ENCODE data around the gene GREB1. TPM values are rescaled to one million over a fixed set of nuclear protein-coding genes. Genes with fewer than 3 reads are reported as not detected.

GREB1 gene
- total and polyA plus RNA-seq, 2 of the 13 experiments (the other 11 are each of a cell fraction or from before 2014, with no cell fraction given) = 31.3 to 61.2 TPM

DNA sequence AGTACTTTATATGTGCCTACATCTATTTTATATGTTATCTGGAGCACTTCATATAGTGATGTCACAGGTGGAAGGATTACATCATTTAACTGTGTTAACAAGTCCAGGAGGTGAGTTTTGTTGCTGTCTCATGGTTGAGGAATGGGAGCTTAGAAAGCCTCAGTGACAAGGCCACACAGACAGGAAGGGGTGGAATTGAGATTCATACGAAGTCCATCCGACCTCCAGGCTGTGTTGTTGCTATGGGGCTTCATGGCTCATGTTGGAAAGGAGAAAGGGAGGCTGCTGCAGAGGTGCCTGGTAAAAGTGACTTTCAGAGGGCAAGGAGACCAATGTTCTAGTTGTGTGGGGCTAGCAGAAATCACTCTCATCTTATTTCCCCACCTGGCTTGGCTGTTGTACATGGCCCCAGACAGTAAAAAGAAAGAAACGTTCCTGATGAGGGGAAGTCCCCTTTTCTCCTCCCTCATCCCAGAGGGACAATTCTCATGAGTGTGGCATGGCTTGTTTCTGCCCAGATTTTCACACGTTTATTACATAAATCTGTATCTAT is 31.0 kb upstream of the GREB1 start (continued):
- TF ChIP-seq YEATS4 (CRISPR knock-in tag; IDR thresholded peaks at IDR 0.05; ENCODE audit: borderline replicate concordance) = no peak
- TF ChIP-seq NFIC (IDR thresholded peaks at IDR 0.05; ENCODE audit: low read length) = no peak
- TF ChIP-seq, protein P1, sequence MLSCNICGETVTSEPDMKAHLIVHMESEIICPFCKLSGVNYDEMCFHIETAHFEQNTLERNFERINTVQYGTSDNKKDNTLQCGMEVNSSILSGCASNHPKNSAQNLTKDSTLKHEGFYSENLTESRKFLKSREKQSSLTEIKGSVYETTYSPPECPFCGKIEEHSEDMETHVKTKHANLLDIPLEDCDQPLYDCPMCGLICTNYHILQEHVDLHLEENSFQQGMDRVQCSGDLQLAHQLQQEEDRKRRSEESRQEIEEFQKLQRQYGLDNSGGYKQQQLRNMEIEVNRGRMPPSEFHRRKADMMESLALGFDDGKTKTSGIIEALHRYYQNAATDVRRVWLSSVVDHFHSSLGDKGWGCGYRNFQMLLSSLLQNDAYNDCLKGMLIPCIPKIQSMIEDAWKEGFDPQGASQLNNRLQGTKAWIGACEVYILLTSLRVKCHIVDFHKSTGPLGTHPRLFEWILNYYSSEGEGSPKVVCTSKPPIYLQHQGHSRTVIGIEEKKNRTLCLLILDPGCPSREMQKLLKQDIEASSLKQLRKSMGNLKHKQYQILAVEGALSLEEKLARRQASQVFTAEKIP (CRISPR knock-in tag; IDR thresholded peaks at IDR 0.05; ENCODE audit: borderline replicate concordance) = no peak
- TF ChIP-seq, protein P2, sequence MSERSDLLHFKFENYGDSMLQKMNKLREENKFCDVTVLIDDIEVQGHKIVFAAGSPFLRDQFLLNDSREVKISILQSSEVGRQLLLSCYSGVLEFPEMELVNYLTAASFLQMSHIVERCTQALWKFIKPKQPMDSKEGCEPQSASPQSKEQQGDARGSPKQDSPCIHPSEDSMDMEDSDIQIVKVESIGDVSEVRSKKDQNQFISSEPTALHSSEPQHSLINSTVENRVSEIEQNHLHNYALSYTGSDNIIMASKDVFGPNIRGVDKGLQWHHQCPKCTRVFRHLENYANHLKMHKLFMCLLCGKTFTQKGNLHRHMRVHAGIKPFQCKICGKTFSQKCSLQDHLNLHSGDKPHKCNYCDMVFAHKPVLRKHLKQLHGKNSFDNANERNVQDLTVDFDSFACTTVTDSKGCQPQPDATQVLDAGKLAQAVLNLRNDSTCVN (CRISPR knock-in tag; IDR thresholded peaks at IDR 0.05; ENCODE audit: borderline replicate concordance) = no peak
- TF ChIP-seq, protein P3, sequence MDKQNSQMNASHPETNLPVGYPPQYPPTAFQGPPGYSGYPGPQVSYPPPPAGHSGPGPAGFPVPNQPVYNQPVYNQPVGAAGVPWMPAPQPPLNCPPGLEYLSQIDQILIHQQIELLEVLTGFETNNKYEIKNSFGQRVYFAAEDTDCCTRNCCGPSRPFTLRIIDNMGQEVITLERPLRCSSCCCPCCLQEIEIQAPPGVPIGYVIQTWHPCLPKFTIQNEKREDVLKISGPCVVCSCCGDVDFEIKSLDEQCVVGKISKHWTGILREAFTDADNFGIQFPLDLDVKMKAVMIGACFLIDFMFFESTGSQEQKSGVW (CRISPR knock-in tag; IDR thresholded peaks at IDR 0.05; ENCODE audit: borderline replicate concordance) = no peak
- TF ChIP-seq PHF20 (CRISPR knock-in tag; IDR thresholded peaks at IDR 0.05) = no peak
- no peak for TF ChIP-seq ZNF224 (CRISPR knock-in tag; IDR thresholded peaks at IDR 0.05)
- TF ChIP-seq AGO1 (IDR thresholded peaks at IDR 0.05; ENCODE audit: low read depth, low read length, poor library complexity, severe bottlenecking) = no peak
- TF ChIP-seq, protein P4, sequence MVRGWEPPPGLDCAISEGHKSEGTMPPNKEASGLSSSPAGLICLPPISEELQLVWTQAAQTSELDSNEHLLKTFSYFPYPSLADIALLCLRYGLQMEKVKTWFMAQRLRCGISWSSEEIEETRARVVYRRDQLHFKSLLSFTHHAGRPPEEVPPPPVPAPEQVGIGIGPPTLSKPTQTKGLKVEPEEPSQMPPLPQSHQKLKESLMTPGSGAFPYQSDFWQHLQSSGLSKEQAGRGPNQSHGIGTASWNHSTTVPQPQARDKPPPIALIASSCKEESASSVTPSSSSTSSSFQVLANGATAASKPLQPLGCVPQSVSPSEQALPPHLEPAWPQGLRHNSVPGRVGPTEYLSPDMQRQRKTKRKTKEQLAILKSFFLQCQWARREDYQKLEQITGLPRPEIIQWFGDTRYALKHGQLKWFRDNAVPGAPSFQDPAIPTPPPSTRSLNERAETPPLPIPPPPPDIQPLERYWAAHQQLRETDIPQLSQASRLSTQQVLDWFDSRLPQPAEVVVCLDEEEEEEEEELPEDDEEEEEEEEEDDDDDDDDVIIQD (CRISPR knock-in tag; IDR thresholded peaks at IDR 0.05; ENCODE audit: low read depth) = peak; percentile 39; the same call in 1 of the 2 replicates
- TF ChIP-seq KLF6 (CRISPR knock-in tag; IDR thresholded peaks at IDR 0.05) = peak; percentile 70; the same call in 1 of the 2 replicates
- no peak for TF ChIP-seq CBX1 (IDR thresholded peaks at IDR 0.05; ENCODE audit: low read depth)
- TF ChIP-seq, protein P5, sequence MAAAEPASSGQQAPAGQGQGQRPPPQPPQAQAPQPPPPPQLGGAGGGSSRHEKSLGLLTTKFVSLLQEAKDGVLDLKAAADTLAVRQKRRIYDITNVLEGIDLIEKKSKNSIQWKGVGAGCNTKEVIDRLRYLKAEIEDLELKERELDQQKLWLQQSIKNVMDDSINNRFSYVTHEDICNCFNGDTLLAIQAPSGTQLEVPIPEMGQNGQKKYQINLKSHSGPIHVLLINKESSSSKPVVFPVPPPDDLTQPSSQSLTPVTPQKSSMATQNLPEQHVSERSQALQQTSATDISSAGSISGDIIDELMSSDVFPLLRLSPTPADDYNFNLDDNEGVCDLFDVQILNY (CRISPR knock-in tag; conservative IDR thresholded peaks at IDR 0.05) = no peak
- TF ChIP-seq, protein P6, sequence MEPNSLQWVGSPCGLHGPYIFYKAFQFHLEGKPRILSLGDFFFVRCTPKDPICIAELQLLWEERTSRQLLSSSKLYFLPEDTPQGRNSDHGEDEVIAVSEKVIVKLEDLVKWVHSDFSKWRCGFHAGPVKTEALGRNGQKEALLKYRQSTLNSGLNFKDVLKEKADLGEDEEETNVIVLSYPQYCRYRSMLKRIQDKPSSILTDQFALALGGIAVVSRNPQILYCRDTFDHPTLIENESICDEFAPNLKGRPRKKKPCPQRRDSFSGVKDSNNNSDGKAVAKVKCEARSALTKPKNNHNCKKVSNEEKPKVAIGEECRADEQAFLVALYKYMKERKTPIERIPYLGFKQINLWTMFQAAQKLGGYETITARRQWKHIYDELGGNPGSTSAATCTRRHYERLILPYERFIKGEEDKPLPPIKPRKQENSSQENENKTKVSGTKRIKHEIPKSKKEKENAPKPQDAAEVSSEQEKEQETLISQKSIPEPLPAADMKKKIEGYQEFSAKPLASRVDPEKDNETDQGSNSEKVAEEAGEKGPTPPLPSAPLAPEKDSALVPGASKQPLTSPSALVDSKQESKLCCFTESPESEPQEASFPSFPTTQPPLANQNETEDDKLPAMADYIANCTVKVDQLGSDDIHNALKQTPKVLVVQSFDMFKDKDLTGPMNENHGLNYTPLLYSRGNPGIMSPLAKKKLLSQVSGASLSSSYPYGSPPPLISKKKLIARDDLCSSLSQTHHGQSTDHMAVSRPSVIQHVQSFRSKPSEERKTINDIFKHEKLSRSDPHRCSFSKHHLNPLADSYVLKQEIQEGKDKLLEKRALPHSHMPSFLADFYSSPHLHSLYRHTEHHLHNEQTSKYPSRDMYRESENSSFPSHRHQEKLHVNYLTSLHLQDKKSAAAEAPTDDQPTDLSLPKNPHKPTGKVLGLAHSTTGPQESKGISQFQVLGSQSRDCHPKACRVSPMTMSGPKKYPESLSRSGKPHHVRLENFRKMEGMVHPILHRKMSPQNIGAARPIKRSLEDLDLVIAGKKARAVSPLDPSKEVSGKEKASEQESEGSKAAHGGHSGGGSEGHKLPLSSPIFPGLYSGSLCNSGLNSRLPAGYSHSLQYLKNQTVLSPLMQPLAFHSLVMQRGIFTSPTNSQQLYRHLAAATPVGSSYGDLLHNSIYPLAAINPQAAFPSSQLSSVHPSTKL (CRISPR knock-in tag; IDR thresholded peaks at IDR 0.05) = peak; percentile 67
- TF ChIP-seq GABPB1 (CRISPR knock-in tag; IDR thresholded peaks at IDR 0.05) = peak; percentile 38; the same call in 1 of the 2 replicates
- TF ChIP-seq TEAD3 (CRISPR knock-in tag; optimal IDR thresholded peaks at IDR 0.05; ENCODE audit: borderline replicate concordance) = peak; percentile 71
- TF ChIP-seq, protein P7, sequence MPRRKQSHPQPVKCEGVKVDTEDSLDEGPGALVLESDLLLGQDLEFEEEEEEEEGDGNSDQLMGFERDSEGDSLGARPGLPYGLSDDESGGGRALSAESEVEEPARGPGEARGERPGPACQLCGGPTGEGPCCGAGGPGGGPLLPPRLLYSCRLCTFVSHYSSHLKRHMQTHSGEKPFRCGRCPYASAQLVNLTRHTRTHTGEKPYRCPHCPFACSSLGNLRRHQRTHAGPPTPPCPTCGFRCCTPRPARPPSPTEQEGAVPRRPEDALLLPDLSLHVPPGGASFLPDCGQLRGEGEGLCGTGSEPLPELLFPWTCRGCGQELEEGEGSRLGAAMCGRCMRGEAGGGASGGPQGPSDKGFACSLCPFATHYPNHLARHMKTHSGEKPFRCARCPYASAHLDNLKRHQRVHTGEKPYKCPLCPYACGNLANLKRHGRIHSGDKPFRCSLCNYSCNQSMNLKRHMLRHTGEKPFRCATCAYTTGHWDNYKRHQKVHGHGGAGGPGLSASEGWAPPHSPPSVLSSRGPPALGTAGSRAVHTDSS (CRISPR knock-in tag; conservative IDR thresholded peaks at IDR 0.05) = no peak

Measured in HepG2 (cell line).